ENCODE measurements around the gene PRKAB2. TPM values are rescaled to one million over a fixed set of nuclear protein-coding genes. Genes with fewer than 3 reads are reported as not detected.

Gene PRKAB2
- total RNA-seq, 1 donor from 2014 or later: 17.1 TPM

GRCh38 chr1:147171399-147172167, 687 bp downstream of the PRKAB2 start:
- H3K4me3 ChIP-seq (ENCODE audit: low read depth, low read length): peak overlapping the region; percentile 99
- no peak for DNase-seq (ENCODE audit: low read depth)
- no peaks in the 10 kb centered on the region for H3K36me3 ChIP-seq (ENCODE audit: control insufficient read depth, insufficient read depth, low read length)
- no peak for TF ChIP-seq CTCF (IDR thresholded peaks at IDR 0.05; ENCODE audit: insufficient read depth, low read length, poor library complexity, severe bottlenecking)
- no peaks in the 10 kb centered on the region for H3K27me3 ChIP-seq (ENCODE audit: control insufficient read depth, insufficient read depth, low read length)

- H3K4me3 ChIP-seq (ENCODE audit: low read depth, low read length): no peak overlapping the region
- H3K27me3 ChIP-seq (ENCODE audit: control insufficient read depth, insufficient read depth, low read length): no peaks in the 10 kb centered on the region
- DNase-seq (ENCODE audit: low read depth): no peak
- no peak for TF ChIP-seq CTCF (IDR thresholded peaks at IDR 0.05; ENCODE audit: insufficient read depth, low read length, poor library complexity, severe bottlenecking)
- no peaks in the 10 kb centered on the region for H3K36me3 ChIP-seq (ENCODE audit: control insufficient read depth, insufficient read depth, low read length)
Observed at GRCh38 chr1:147169840-147170674, 2.2 kb downstream of the PRKAB2 start.

- no peak overlapping the region for H3K4me3 ChIP-seq (ENCODE audit: low read depth, low read length)
- H3K36me3 ChIP-seq (ENCODE audit: control insufficient read depth, insufficient read depth, low read length): no peaks in the 10 kb centered on the region
- DNase-seq (ENCODE audit: low read depth): no peak
- H3K27me3 ChIP-seq (ENCODE audit: control insufficient read depth, insufficient read depth, low read length): no peaks in the 10 kb centered on the region
- TF ChIP-seq CTCF (IDR thresholded peaks at IDR 0.05; ENCODE audit: insufficient read depth, low read length, poor library complexity, severe bottlenecking): no peak
Observed at GRCh38 chr1:147169171-147169570, 3.1 kb downstream of the PRKAB2 start.

- no peak overlapping the region for H3K4me3 ChIP-seq (ENCODE audit: low read depth, low read length)
- no peak for TF ChIP-seq CTCF (IDR thresholded peaks at IDR 0.05; ENCODE audit: insufficient read depth, low read length, poor library complexity, severe bottlenecking)
Observed at GRCh38 chr1:147168626-147169058, 3.6 kb downstream of the PRKAB2 start.

GRCh38 chr1:147167365-147167764, 4.9 kb downstream of the PRKAB2 start:
- Histone ChIP-seq H3K27me3 (ENCODE audit: control insufficient read depth, insufficient read depth, low read length) (no peaks in the 10 kb centered on the region), H3K4me3 (ENCODE audit: low read depth, low read length) (no peak overlapping the region), H3K36me3 (ENCODE audit: control insufficient read depth, insufficient read depth, low read length) (no peaks in the 10 kb centered on the region)
- TF ChIP-seq CTCF (IDR thresholded peaks at IDR 0.05; ENCODE audit: insufficient read depth, low read length, poor library complexity, severe bottlenecking): no peak
- peak; percentile 94 for DNase-seq (ENCODE audit: low read depth)

More at GRCh38 chr1:147168626-147169058, 3.6 kb downstream of the PRKAB2 start:
- no peak for DNase-seq (ENCODE audit: low read depth)
- Histone ChIP-seq H3K27me3 (ENCODE audit: control insufficient read depth, insufficient read depth, low read length) (no peaks in the 10 kb centered on the region), H3K36me3 (ENCODE audit: control insufficient read depth, insufficient read depth, low read length) (no peaks in the 10 kb centered on the region)

Measured in kidney epithelial cell (primary cell).